H1 (cell line): ENCODE data around the gene IDH2.

Experiments
- CEBPB ChIP-seq: IDR thresholded peaks from 2 replicates; pipeline ENCODE4 v1.6.1; 2012; ENCODE audit warnings: low read depth, low read length
- CTCF ChIP-seq, 3 experiments: IDR thresholded peaks; 1 replicate in 2 of 3; 2 replicates in 1 of 3; pipeline versions ENCODE4 v1.5.1 to v1.6.1; 2011; ENCODE audit warnings: low read length in 3 of 3, mild to moderate bottlenecking in 3 of 3, inconsistent platforms in 2 of 3, low read depth in 1 of 3, moderate library complexity in 1 of 3; ENCODE audit not compliant: insufficient read depth in 1 of 3; ENCODE audit errors: control extremely low read depth in 1 of 3
- EZH2 ChIP-seq: fragments of 200-600 bp; sonication (generic); IDR thresholded peaks from 2 replicates; pipeline ENCODE4 v1.7.1; 2012; ENCODE audit warnings: low read depth, mild to moderate bottlenecking, moderate library complexity, low read length, inconsistent platforms; ENCODE audit not compliant: severe bottlenecking
- JUND ChIP-seq: IDR thresholded peaks from 2 replicates; pipeline ENCODE4 v1.6.1; 2011; ENCODE audit warnings: mild to moderate bottlenecking, improper control_type of control experiment, low read length
- MAX ChIP-seq: IDR thresholded peaks from 2 replicates; pipeline ENCODE4 v1.6.1; 2012; ENCODE audit warnings: inconsistent platforms
- POLR2A ChIP-seq, 2 experiments: IDR thresholded peaks; 1 replicate in 1 of 2; 2 replicates in 1 of 2; pipeline ENCODE4 v1.6.1; 2011; ENCODE audit warnings: low read depth in 2 of 2, low read length in 2 of 2, mild to moderate bottlenecking in 2 of 2; ENCODE audit errors: control extremely low read depth in 1 of 2
- RAD21 ChIP-seq, 2 experiments: IDR thresholded peaks in 1 of 2; conservative IDR thresholded peaks in 1 of 2; 2 replicates each; pipeline ENCODE4 v1.6.1; 2011; ENCODE audit warnings: low read depth in 2 of 2, low read length in 2 of 2, improper control_type of control experiment in 1 of 2, inconsistent platforms in 1 of 2, mild to moderate bottlenecking in 1 of 2, moderate library complexity in 1 of 2
- RFX5 ChIP-seq: IDR thresholded peaks from 2 replicates; pipeline ENCODE4 v1.6.1; 2011; ENCODE audit warnings: low read depth, low read length, improper control_type of control experiment, borderline replicate concordance
- SIX5 ChIP-seq: IDR thresholded peaks from 2 replicates; pipeline ENCODE4 v1.6.1; 2011; ENCODE audit warnings: mild to moderate bottlenecking, low read depth, low read length
- SP1 ChIP-seq: IDR thresholded peaks from 2 replicates; pipeline ENCODE4 v1.6.1; 2011; ENCODE audit warnings: low read depth, low read length
- TCF12 ChIP-seq: IDR thresholded peaks from 2 replicates; pipeline ENCODE4 v1.6.1; 2011; ENCODE audit warnings: low read depth, mild to moderate bottlenecking, low read length

- TF ChIP-seq CEBPB (no peak), EZH2 (no peak), SIX5 (no peak), TCF12 (no peak), CTCF (IDR thresholded peaks at IDR 0.05; ENCODE audit: control extremely low read depth in 1 of 3, insufficient read depth in 1 of 3, low read depth in 1 of 3, low read length in 3 of 3) (no peak), POLR2A (IDR thresholded peaks at IDR 0.05; ENCODE audit: control extremely low read depth in 1 of 2, low read depth in 2 of 2, low read length in 2 of 2) (no peak), RFX5 (no peak), RAD21 (IDR thresholded peaks at IDR 0.05 in 1 of 2, conservative IDR thresholded peaks at IDR 0.05 in 1 of 2; ENCODE audit: low read depth in 2 of 2, low read length in 2 of 2) (no peak), SP1 (no peak), MAX (no peak), JUND (no peak)
Observed at GRCh38 chr15:90043530-90044010, 58.7 kb downstream of the IDH2 start.
